SIG-M5 treated with dmso at 0.1 percent for 504 hours (cell line): ENCODE data around the gene RPL36.
A peak's percentile ranks its signal among the peaks of the same experiment; 100 is the strongest.

Source experiments
- DNase-seq: peaks from one replicate; lab custom pipeline; 2025; ENCODE audit not compliant: unreplicated experiment; lab: John Stamatoyannopoulos, UW

The RPL36 gene

DNA sequence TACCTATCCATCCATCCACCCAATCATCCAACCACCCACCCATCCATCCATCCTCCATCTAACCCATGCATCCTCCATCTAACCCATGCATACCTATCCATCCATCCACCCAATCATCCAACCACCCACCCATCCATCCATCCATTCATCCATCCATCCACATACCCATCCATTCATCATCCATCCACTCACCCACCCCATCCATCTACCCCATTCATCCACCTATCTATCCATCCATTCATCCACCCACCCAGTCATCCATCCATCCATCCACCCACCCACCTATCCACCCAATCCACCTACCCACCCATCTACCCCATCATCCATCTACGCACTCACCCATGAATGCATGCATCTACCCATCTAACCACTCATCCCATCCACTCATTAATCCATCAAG, 16.3 kb upstream of the RPL36 start:
- DNase-seq: no peak

DNA sequence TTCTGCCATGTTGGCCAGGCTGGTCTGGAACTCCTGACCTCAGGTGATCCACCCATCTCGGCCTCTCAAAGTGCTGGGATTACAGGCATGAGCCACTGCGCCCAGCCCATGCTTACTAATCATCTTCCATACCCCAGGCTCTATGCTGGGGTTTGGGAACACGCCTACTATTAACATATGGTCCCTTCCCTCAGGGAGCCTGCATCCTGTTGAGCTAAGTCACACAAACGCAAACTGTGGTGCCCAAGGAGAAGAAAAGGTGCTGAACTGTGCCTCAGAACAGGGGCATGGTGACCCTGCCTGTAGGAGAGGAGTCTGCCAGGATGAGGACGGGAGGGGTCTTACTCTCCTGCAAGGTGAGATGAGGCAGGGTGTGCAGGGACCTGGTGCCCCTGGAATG, 15.4 kb upstream of the RPL36 start:
- DNase-seq: no peak

GRCh38 chr19:5676105-5676771, 13.9 kb upstream of the RPL36 start:
- no peak for DNase-seq

DNA sequence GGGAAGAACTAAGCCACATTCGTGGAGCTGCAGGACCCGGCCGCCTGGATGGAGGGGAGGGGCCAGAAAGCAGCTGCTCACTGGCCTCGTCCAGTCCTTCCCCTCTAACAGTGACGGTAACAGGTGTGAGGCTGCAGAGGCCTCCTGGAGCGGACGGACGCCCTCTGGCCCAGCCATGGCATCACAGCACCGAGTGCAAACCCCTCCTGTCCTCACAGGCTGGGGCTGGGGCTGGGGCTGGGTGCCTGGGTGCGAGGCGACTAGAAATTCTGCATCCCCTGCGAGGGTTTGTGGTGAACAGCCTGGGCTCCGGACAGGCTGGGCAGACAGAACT, 13.4 kb upstream of the RPL36 start:
- DNase-seq: no peak

DNA sequence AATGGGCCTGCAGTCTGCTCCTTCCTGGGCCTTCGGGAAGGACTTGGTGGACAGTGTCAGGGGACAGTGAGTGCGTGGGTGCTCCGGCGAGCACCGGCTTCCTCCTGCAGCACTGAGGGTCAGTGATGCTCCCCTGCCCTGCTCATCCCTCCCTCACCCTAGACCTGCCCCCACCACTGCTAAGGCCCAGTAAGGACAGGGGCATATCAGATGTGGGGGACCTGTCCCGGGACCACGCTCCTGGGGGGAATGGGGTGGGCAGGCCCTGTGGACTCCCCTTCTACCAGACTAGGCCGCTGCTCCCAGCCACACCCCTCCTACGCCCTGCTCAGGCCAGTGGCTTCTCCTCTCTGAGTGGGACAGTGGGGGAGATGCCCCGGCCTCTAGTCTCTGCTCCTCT, 13.0 kb upstream of the RPL36 start:
- DNase-seq: no peak

- no peak for DNase-seq
Observed at GRCh38 chr19:5677580-5677979, 12.5 kb upstream of the RPL36 start.

DNA sequence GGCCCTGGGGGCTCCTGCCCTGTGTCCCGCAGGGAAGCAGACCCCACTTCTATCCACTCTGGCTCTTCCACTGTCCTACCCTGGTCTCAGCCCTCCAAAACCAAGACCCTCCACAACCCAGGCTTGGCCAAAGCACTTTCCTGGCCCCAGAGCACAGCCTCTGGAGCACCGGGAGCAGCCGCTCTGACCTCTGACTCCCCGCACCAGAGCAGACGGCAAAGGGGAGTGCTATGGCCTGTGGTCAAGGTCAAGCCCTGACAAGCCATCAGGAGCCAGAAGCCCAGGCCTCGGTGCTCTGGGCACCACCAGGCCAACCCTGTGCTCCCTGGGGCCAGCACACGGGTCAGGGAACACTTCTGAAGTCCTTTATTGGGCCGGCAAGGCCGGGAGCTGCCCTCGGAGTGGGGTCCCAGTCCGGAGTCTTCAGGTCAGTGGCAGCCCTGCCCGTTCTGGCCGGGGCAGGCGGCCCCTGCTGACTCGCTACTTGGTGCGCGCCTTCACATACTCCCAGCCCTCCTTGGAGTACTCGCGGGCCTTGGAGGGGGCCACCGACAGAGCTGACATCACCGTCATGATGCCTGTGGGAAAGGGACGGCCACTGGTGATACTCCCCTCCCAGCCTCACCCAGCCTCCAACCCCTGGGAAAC, 11.9 kb upstream of the RPL36 start:
- DNase-seq: no peak

DNA sequence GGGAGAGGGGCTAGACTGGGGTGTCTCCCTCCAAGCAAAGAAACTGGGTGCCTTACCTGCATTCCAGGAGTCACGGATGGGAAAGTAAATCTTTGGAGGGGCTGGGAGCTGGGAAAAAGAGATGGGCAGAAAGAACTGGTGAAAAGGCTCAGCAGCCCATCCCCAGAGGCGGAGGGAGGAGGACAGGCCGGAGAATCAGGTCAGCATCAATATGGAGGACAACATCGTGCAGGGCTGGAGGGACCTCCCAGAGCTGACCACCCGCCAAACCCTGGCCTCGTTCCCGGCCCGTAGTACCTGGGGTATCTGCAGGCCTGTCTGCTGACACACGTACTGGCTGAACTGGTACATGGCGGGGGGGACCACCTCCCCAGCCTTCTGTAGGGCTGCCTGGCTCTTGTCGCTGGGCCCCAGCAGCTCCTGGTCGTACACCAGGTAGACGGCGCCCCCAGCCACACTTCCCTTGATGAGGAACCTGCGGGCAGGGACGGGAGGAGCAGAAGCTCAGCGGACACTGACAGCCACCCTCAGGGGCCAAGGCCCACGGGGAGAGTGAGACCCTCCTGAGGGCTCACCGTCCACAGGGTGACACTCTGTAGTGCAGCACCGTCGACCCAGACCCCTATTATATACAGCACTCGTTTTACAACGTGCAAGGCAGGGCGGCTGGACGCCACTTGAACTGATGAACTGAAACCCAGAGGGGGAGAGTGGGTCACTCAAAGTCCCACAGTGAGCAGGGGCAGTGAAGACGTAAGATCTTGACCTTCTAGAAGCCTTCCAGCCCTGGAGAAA, 10.6 kb upstream of the RPL36 start:
- no peak for DNase-seq

DNA sequence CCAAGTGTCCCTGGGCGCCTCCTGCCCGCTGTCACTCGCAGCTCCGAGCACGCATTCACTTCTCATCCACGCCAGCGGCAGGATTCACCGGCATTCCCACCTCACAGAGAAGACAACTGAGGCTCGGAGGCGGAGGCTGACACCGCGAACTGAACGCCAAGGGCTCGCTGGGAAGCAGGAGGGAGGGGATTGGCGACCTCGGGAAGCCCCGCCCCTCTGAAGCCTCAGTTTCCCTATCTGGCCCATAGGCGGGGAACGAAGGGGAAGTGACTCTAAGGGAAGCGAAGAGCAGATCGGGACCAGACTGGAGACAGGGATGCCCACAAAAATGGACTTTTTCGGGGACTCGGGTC, 10.0 kb upstream of the RPL36 start:
- DNase-seq: peak; percentile 34

- DNase-seq: peak; percentile 96
Observed at GRCh38 chr19:5680437-5681368, 9.4 kb upstream of the RPL36 start, which contains the start of the genes HSD11B1L and MICOS13. Gene HSD11B1L, plus strand, starts transcription at chr19:5681027. Its CDS starts 3,806 bp downstream, at chr19:5684833. Gene MICOS13, minus strand, starts transcription at chr19:5680516. Its CDS starts 30 bp downstream, at chr19:5680486.

DNA sequence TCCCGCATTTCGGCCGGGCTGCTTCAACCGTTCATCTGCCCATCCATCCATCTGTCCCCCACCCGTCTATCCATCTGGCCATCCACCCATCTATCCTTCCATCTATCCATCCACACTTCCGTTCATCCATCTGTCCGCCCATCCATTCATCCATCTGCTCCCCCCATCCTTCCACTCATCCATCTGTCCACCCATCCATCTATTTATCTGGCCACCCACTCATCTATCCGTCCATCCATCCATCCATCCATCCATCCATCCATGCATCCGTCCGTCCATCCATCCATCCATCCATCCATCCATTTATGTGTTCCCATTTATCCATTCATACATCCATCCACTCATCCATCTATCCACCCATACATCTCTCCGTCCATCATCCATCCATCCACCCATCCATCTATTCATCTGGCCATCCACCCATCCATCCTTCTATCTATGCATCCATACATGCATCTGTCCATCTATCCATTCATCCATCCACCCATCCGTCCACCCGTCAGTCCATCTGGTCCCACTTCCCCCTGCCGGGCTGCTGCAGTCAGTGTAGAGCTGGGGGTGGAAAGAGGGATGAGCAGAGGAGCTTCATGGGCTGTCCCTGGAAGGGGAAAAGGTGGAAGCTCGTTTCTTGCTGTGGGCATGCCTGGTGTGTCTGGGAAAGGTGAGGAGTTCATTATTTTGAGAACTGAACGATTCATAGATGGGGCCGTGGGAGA, 8.5 kb upstream of the RPL36 start:
- DNase-seq: no peak

DNA sequence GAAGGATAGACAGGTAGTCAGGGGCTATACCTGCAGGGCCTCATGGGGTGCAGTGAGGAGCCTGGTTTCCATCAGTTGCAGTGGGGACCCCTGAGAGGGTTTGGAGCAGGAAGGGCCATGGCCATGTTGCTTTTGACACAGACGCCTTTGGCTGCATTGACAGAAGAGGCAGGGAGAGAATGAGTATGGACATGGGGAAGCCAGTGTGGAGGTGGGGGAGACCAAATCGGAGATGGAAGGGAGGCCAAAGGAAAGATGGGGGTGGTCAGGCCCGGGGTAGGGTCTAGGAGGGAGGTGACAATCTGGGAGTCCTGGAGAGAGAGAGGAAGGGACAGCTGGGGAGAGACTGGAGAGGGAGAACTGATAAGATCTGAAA, 8.0 kb upstream of the RPL36 start:
- DNase-seq: no peak

- no peak for DNase-seq
Observed at GRCh38 chr19:5683177-5683886, 6.8 kb upstream of the RPL36 start.

- no peak for DNase-seq
Observed at GRCh38 chr19:5684694-5685430, 5.2 kb upstream of the RPL36 start.

GRCh38 chr19:5686326-5686646, 3.8 kb upstream of the RPL36 start:
- DNase-seq: no peak

DNA sequence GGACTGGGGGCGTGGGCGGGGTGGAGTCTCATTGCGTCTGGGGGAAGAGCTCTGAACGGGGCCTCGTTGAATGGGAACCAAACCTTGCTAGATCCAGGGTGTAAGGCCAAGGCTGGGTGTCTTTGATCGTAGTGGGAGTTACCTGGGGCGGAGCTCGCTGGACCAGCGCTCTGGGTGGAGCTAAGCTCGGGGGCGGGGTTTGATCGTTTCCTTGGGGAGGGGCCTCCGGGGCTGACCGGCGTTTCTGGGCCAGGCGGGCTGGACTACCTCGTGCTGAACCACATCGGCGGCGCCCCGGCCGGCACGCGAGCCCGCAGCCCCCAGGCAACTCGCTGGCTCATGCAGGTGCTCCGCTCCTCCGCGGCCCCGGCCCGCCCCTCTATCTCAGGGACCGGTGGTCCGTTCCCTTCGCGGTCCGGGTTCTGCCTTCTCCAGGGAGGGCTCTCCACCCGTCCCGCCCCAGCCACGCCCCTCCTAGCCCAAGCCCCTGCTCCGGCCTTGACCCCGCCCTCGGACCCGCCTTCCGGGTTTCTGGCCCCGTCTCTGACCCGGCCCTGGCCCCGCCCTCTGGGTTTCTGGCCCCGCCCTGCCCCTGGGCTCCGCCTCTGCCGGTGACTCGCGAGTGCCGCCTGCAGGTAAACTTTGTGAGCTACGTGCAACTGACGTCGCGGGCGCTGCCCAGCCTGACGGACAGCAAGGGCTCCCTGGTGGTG, 3.3 kb upstream of the RPL36 start:
- peak; percentile 89 for DNase-seq

DNA sequence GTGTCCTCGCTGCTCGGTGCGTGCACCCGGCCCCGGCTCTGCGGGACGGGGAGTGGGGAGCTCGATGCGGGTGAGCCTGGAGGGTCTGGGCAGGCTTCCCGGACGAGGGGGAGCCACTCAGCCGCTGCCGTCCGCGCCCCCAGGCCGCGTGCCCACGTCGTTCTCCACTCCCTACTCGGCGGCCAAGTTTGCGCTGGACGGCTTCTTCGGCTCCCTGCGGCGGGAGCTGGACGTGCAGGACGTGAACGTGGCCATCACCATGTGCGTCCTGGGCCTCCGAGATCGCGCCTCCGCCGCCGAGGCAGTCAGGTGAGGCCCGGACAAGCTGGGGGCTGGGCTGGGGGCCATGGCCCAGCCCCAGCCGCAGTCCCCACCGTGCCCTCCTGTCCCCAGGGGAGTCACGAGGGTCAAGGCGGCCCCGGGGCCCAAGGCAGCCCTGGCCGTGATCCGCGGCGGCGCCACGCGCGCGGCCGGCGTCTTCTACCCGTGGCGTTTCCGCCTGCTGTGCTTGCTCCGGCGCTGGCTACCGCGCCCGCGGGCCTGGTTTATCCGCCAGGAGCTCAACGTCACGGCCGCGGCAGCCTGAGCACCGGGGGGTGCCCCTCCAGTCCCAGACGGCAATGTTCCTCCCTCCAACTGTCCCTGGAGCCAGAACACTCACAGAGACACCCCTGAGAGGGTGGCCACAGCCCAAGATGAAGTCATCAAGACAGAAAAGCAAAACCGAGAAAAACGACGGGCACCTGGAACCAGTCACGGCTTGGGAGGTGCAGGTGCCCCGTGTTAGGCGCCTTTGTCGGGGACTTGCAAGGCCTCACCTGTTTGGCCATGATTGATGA, 2.5 kb upstream of the RPL36 start:
- DNase-seq: no peak
